Transverse colon (tissue), 4 donors: ENCODE data around the gene WASF2. TPM values are rescaled to one million over a fixed set of nuclear protein-coding genes. Genes with fewer than 3 reads are reported as not detected.

Experiments used
- DNase-seq: peaks from one replicate; pipeline ENCODE4 v3.0.0-alpha.2; 2019
- H3K27ac ChIP-seq, 4 donors: fragments of 200-600 bp; sonication (generic); 2 replicates each; pipeline ENCODE4 v1.5.1; 2016 to 2018; ENCODE audit warnings: inconsistent platforms in 4 of 4
- H3K27me3 ChIP-seq: fragments of 200-600 bp; sonication (generic); 2 replicates; pipeline ENCODE4 v1.5.1; 2017; ENCODE audit warnings: inconsistent platforms
- H3K36me3 ChIP-seq, 4 donors: fragments of 200-600 bp; sonication (generic); 2 replicates each; pipeline ENCODE4 v1.5.1; 2017 to 2019; ENCODE audit warnings: inconsistent platforms in 4 of 4
- H3K4me1 ChIP-seq, 4 donors: fragments of 200-600 bp; sonication (generic); 2 replicates each; pipeline ENCODE4 v1.5.1; 2017 to 2020; ENCODE audit warnings: inconsistent platforms in 4 of 4
- H3K4me3 ChIP-seq, 4 donors: fragments of 200-600 bp; sonication (generic); 1 replicate in 1 of 4; 2 replicates in 3 of 4; pipeline versions ENCODE4 v1.5.1 to v1.6.1; 2017 to 2019; ENCODE audit warnings: inconsistent platforms in 4 of 4
- H3K9me3 ChIP-seq, 2 donors: fragments of 200-600 bp; sonication (generic); 2 replicates each; pipeline ENCODE4 v1.5.1; 2017 to 2019; ENCODE audit warnings: inconsistent platforms in 2 of 2
- EP300 ChIP-seq: sonication (generic); formaldehyde crosslinking; IDR thresholded peaks from one replicate; pipeline ENCODE4 v1.6.1; 2017; ENCODE audit warnings: antibody characterized with exemption, low read depth
- POLR2A ChIP-seq: fragments of 450-650 bp; IDR thresholded peaks from one replicate; pipeline ENCODE4 v1.6.1; 2016; ENCODE audit warnings: antibody characterized with exemption, mild to moderate bottlenecking, moderate library complexity
- POLR2AphosphoS5 ChIP-seq, 3 donors: sonication (generic); formaldehyde crosslinking; IDR thresholded peaks; one replicate each; pipeline ENCODE4 v1.6.1; 2016; ENCODE audit warnings: antibody characterized with exemption in 3 of 3
- WGBS, 2 donors: methylation state at CpG; one replicate each; pipeline ENCODE4 v1.1.5; 2018; ENCODE audit warnings: low coverage in 1 of 2; 5-methylcytosine and 5-hydroxymethylcytosine counted together
- in situ Hi-C, 4 donors: fragments of 200-750 bp; cut with MboI; loops; one replicate each; pipeline versions ENCODE4 v1.15.0 to v1.15.1; 2017; ENCODE audit warnings: low sequenced_read_pairs in 3 of 4, low pct_ligation_motif_present in 1 of 4, low pct_unique_long_range_greater_than_20kb in 1 of 4
- intact Hi-C: fragments of 100-400 bp; cut with DNase I; formaldehyde crosslinking; loops from one replicate; pipeline ENCODE4 v1.15.1; 2023; ENCODE audit warnings: low total_unique reads
- total RNA-seq, 4 donors: library from RNA; depleted of rRNA; stranded (reverse); fragments of >200 nt; gene quantifications; one replicate each; pipeline ENCODE4 v1.1.0, GENCODE V29; 2016
- TF ChIP-seq, protein P1 (sequence below), 5 experiments: fragments of 200-600 bp in 3 of 5; fragments of 450-650 bp in 2 of 5; sonication (generic) in 3 of 5; IDR thresholded peaks; 1 replicate in 2 of 5; 2 replicates in 3 of 5; pipeline ENCODE4 v1.5.1; 2016 to 2017; ENCODE audit warnings: antibody characterized with exemption in 5 of 5, inconsistent platforms in 3 of 5, mild to moderate bottlenecking in 2 of 5, moderate library complexity in 1 of 5

WASF2 gene
- total RNA-seq, 4 donors from 2014 or later, result 34.6 to 114 (median 60.9) TPM

DNA sequence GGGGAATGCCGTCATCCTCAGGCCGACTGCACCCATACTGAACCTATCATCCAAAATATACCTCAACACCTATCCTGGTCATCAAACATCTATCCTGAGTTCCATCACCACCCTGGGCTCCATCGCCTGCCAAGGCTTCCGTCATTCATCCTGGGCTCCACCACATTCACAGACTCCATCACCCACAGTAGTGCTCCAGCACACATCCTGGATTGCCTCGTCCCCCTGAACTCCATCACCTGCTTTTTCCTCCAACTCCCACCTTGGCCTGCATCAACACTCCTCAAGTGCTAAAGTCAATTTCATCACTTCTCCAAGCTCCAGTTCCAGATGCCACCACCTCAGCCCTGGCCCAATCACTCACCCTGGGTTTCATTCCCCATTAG, 131.0 kb downstream of the WASF2 start:
- TF ChIP-seq POLR2AphosphoS5 (IDR thresholded peaks at IDR 0.05) (no peak), EP300 (no peak), POLR2A (no peak)
- TF ChIP-seq, protein P1, sequence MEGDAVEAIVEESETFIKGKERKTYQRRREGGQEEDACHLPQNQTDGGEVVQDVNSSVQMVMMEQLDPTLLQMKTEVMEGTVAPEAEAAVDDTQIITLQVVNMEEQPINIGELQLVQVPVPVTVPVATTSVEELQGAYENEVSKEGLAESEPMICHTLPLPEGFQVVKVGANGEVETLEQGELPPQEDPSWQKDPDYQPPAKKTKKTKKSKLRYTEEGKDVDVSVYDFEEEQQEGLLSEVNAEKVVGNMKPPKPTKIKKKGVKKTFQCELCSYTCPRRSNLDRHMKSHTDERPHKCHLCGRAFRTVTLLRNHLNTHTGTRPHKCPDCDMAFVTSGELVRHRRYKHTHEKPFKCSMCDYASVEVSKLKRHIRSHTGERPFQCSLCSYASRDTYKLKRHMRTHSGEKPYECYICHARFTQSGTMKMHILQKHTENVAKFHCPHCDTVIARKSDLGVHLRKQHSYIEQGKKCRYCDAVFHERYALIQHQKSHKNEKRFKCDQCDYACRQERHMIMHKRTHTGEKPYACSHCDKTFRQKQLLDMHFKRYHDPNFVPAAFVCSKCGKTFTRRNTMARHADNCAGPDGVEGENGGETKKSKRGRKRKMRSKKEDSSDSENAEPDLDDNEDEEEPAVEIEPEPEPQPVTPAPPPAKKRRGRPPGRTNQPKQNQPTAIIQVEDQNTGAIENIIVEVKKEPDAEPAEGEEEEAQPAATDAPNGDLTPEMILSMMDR (IDR thresholded peaks at IDR 0.05), result no peak
- WGBS, 2 donors, result 94 to 100% methylated on average over 2 to 5 of the region's 5 CpGs
- Histone ChIP-seq H3K27me3 (no peaks in the 10 kb centered on the region), H3K27ac (no peak overlapping the region), H3K4me1 (peaks cover 8 to 26% (median 24%) of the 10 kb centered on the region in 4 donors), H3K36me3 (no peaks in the 10 kb centered on the region), H3K4me3 (no peak overlapping the region), H3K9me3 (no peaks in the 10 kb centered on the region)
- DNase-seq, result no peak
- in situ Hi-C loops, result no loop called here
- intact Hi-C loops, result no loop called here

DNA sequence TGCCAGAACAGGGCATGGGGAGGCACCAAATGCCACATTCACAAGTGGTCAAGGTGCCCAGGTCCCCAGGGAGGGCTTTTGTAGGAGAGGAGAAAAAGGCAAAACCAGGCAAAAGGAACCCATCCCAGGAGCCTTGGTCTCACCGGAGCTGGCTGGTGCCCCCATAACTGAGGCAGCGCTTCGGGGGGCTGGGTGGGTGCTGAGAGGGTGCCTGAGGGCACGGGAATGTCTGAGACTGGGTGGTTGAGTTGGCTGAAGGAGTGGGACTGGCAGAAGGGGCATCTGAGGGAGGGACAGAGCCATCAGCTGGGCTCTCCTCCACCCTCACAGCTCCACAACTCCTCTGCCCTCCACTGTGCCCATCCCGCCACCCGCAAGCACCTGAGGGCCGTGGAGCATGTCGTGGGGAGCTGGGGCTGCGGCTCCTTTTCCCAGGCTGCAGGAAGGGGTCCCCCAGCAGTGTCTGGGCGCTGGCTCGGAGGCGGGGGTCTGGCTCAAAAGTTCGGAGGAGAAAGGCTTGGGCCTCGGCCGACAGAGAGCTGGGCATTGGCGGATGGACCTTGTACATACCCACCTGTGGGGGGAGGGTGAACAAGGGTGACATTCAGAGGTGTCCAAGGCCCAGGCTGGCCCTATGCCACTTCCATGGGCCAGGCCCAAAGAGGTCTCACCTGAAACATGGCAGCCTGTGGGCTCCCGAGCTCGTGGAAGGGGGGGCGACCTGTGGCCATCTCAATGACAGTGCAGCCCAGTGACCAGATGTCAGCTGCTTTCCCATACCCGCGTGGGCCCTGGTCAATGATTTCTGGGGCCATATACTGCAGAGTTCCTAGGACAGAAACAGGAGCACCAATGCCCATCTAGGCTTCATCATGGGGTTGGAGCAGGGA, 131.7 kb downstream of the WASF2 start:
- Histone ChIP-seq H3K4me3 (no peak overlapping the region), H3K27me3 (no peaks in the 10 kb centered on the region), H3K9me3 (no peaks in the 10 kb centered on the region), H3K4me1 (peaks cover 8 to 26% (median 24%) of the 10 kb centered on the region in 4 donors), H3K36me3 (no peaks in the 10 kb centered on the region), H3K27ac (no peak overlapping the region)
- 89 to 96% methylated on average over 3 to 21 of the region's 21 CpGs for WGBS, 2 donors
- DNase-seq, result no peak
- TF ChIP-seq POLR2A (no peak), EP300 (no peak), POLR2AphosphoS5 (IDR thresholded peaks at IDR 0.05) (no peak)
- TF ChIP-seq, protein P1 (IDR thresholded peaks at IDR 0.05), result no peak
- in situ Hi-C loops, result no loop called here
- intact Hi-C loops, result no loop called here

DNA sequence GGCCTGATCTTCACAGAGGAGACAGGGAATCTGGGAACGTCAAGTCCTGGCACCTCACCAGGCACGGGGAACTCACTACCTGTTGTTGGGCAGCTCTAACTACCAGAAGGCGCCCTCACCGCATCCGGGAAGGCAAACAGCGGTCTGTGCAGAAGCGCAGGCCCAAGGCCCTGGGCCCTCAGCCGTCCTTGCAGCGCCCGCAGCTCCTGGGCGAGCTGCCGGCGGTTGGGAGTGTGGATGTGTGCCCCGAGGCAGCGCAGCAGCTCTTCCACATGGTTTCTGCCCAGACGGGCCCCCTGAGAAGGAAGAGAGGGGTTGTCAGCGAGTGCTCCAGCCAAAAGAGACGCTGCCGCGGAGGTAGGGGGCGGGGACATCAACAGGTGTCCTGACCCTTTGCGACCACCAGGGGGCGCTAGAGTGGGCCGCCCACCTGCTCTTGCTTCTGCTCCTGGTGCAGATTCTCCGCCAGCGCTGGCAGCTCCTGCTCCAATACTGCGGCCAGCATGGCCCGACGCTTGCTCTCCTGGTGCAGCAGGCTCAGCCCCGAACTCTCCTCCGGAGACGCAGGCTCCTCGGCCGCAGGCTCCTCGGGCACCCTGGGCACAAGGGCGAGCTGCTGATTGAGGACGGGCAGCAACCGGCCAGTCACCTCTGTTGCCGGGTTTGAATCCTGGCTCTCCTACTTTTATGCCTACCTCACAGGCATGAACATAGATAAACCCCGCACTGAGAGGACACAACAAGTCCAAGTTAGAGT, 132.5 kb downstream of the WASF2 start:
- H3K27ac ChIP-seq, result peak overlapping the region; percentile 51 to 79 (median 62)
- intact Hi-C loops, result loop anchor here (2.0 kb wide), 1 partner anchor 37 kb away; no protein-coding TSS in a partner anchor
- peak; percentile 80 for DNase-seq
- H3K4me3 ChIP-seq, result peak overlapping the region in 3 of 4 donors; percentile 7 to 44 (median 22)
- H3K27me3 ChIP-seq, result no peaks in the 10 kb centered on the region
- no peaks in the 10 kb centered on the region for H3K36me3 ChIP-seq
- TF ChIP-seq, protein P1 (IDR thresholded peaks at IDR 0.05), result peak; percentile 97 to 100 (median 99)
- TF ChIP-seq POLR2A (no peak), POLR2AphosphoS5 (IDR thresholded peaks at IDR 0.05) (peak in 1 of 3 donors; percentile 14), EP300 (no peak)
- in situ Hi-C loops, result no loop called here
- no peaks in the 10 kb centered on the region for H3K9me3 ChIP-seq
- 45% methylated on average over 16 of the region's 40 CpGs; no CpG with 5 or more reads in 1 of the 2 donors for WGBS, 2 donors
- peaks cover 8 to 26% (median 24%) of the 10 kb centered on the region in 4 donors for H3K4me1 ChIP-seq
